GM12874 (cell line): Measurements from ENCODE around the gene UGT8.

ENCODE experiments used
- TF ChIP-seq, protein P1 (sequence below): IDR thresholded peaks from 2 replicates; pipeline ENCODE4 v1.5.1; 2011; ENCODE audit warnings: low read depth, mild to moderate bottlenecking, control low read depth, low read length, moderate library complexity; ENCODE audit not compliant: insufficient read depth

UGT8 gene

GRCh38 chr4:114654592-114654991, 56.0 kb downstream of the UGT8 start:
- TF ChIP-seq, protein P1, sequence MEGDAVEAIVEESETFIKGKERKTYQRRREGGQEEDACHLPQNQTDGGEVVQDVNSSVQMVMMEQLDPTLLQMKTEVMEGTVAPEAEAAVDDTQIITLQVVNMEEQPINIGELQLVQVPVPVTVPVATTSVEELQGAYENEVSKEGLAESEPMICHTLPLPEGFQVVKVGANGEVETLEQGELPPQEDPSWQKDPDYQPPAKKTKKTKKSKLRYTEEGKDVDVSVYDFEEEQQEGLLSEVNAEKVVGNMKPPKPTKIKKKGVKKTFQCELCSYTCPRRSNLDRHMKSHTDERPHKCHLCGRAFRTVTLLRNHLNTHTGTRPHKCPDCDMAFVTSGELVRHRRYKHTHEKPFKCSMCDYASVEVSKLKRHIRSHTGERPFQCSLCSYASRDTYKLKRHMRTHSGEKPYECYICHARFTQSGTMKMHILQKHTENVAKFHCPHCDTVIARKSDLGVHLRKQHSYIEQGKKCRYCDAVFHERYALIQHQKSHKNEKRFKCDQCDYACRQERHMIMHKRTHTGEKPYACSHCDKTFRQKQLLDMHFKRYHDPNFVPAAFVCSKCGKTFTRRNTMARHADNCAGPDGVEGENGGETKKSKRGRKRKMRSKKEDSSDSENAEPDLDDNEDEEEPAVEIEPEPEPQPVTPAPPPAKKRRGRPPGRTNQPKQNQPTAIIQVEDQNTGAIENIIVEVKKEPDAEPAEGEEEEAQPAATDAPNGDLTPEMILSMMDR = no peak

- TF ChIP-seq, protein P1 = no peak
These were observed 59.6 kb downstream of the UGT8 start for GRCh38 chr4:114658179-114658578.

GRCh38 chr4:114658776-114659175, 60.2 kb downstream of the UGT8 start:
- TF ChIP-seq, protein P1 = no peak

GRCh38 chr4:114659386-114660008, 60.9 kb downstream of the UGT8 start:
- TF ChIP-seq, protein P1 = peak; percentile 82

- TF ChIP-seq, protein P1 = no peak
These were observed 64.5 kb downstream of the UGT8 start for GRCh38 chr4:114663083-114663482.

- TF ChIP-seq, protein P1 = no peak
These were observed 70.0 kb downstream of the UGT8 start for GRCh38 chr4:114668577-114668976.

- TF ChIP-seq, protein P1 = no peak
These were observed 74.7 kb downstream of the UGT8 start for GRCh38 chr4:114673306-114673705.
